ENCODE data around the gene KLHL41. TPM values are rescaled to one million over a fixed set of nuclear protein-coding genes. Genes with fewer than 3 reads are reported as not detected.

Gene KLHL41
- total and polyA plus RNA-seq, 2 of the 13 experiments (the other 11 are each of a cell fraction or from before 2014, with no cell fraction given), result 0.07 to 0.31 TPM

DNA sequence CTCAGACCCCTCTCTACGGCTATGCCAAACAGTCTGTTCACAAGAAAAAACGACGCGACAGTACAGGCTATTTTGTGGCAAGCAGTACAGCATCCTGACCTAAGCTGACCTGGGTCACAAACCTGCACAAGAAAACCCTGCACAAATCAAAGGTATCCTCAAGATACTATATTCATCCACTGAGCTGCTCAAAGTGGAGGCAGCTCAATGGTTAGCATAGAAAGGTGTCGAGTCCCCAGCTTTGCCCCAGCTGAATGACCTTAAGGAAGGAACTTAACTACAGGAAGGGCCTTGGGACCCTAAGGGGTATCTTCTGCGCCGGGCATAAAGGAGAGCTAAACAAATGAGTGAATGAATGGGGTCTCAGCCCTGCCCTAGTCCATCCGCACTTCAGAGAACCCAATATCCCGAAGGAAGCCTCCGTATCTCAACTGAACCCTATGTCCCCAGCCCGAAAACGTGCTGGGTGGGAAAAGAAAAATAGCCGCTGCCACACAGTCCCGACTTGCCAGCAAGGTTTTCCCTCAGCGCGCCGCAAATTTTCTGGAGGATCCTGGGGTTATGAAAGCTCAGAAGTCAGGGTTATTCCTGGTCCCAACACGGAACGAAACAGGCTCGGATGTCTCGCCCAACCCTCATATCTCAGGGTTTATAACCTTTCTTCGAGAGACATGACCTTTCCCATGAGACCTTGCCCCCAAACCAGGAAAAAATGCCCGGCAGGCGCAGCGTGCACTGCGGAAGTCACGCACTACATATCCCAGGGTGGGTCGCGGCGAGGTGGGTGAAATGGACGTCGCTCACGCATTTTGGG is 63.9 kb downstream of the KLHL41 start, which contains the start of gene FASTKD1 (continued):
- TF ChIP-seq ZNF547 (CRISPR knock-in tag; IDR thresholded peaks at IDR 0.05), result peak; percentile 81; the same call in 1 of the 2 replicates
- TF ChIP-seq, protein P1, sequence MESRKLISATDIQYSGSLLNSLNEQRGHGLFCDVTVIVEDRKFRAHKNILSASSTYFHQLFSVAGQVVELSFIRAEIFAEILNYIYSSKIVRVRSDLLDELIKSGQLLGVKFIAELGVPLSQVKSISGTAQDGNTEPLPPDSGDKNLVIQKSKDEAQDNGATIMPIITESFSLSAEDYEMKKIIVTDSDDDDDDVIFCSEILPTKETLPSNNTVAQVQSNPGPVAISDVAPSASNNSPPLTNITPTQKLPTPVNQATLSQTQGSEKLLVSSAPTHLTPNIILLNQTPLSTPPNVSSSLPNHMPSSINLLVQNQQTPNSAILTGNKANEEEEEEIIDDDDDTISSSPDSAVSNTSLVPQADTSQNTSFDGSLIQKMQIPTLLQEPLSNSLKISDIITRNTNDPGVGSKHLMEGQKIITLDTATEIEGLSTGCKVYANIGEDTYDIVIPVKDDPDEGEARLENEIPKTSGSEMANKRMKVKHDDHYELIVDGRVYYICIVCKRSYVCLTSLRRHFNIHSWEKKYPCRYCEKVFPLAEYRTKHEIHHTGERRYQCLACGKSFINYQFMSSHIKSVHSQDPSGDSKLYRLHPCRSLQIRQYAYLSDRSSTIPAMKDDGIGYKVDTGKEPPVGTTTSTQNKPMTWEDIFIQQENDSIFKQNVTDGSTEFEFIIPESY (CRISPR knock-in tag; IDR thresholded peaks at IDR 0.05), result peak; percentile 80
- TF ChIP-seq GTF3A (CRISPR knock-in tag; conservative IDR thresholded peaks at IDR 0.05), result no peak
- no peak; the same call in none of the 2 replicates for TF ChIP-seq MBD4 (IDR thresholded peaks at IDR 0.05; ENCODE audit: borderline replicate concordance, low read length)
- TF ChIP-seq NRL (CRISPR knock-in tag; IDR thresholded peaks at IDR 0.05; ENCODE audit: borderline replicate concordance), result peak; percentile 66; the same call in 1 of the 2 replicates
- no peak for TF ChIP-seq PLRG1 (conservative IDR thresholded peaks at IDR 0.05)
- TF ChIP-seq DPF2 (CRISPR knock-in tag; IDR thresholded peaks at IDR 0.05; ENCODE audit: borderline replicate concordance, low read depth), result no peak
- TF ChIP-seq, protein P2, sequence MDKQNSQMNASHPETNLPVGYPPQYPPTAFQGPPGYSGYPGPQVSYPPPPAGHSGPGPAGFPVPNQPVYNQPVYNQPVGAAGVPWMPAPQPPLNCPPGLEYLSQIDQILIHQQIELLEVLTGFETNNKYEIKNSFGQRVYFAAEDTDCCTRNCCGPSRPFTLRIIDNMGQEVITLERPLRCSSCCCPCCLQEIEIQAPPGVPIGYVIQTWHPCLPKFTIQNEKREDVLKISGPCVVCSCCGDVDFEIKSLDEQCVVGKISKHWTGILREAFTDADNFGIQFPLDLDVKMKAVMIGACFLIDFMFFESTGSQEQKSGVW (CRISPR knock-in tag; IDR thresholded peaks at IDR 0.05; ENCODE audit: borderline replicate concordance), result no peak
- TF ChIP-seq RORA (CRISPR knock-in tag; IDR thresholded peaks at IDR 0.05), result no peak
- TF ChIP-seq, protein P3, sequence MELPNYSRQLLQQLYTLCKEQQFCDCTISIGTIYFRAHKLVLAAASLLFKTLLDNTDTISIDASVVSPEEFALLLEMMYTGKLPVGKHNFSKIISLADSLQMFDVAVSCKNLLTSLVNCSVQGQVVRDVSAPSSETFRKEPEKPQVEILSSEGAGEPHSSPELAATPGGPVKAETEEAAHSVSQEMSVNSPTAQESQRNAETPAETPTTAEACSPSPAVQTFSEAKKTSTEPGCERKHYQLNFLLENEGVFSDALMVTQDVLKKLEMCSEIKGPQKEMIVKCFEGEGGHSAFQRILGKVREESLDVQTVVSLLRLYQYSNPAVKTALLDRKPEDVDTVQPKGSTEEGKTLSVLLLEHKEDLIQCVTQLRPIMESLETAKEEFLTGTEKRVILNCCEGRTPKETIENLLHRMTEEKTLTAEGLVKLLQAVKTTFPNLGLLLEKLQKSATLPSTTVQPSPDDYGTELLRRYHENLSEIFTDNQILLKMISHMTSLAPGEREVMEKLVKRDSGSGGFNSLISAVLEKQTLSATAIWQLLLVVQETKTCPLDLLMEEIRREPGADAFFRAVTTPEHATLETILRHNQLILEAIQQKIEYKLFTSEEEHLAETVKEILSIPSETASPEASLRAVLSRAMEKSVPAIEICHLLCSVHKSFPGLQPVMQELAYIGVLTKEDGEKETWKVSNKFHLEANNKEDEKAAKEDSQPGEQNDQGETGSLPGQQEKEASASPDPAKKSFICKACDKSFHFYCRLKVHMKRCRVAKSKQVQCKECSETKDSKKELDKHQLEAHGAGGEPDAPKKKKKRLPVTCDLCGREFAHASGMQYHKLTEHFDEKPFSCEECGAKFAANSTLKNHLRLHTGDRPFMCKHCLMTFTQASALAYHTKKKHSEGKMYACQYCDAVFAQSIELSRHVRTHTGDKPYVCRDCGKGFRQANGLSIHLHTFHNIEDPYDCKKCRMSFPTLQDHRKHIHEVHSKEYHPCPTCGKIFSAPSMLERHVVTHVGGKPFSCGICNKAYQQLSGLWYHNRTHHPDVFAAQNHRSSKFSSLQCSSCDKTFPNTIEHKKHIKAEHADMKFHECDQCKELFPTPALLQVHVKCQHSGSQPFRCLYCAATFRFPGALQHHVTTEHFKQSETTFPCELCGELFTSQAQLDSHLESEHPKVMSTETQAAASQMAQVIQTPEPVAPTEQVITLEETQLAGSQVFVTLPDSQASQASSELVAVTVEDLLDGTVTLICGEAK (IDR thresholded peaks at IDR 0.05), result no peak
- TF ChIP-seq, protein P3 (CRISPR knock-in tag; IDR thresholded peaks at IDR 0.05), result peak; percentile 70; the same call in 1 of the 2 replicates
- peak; percentile 98 for TF ChIP-seq ZMYM4 (CRISPR knock-in tag; IDR thresholded peaks at IDR 0.05)
- TF ChIP-seq, protein P4, sequence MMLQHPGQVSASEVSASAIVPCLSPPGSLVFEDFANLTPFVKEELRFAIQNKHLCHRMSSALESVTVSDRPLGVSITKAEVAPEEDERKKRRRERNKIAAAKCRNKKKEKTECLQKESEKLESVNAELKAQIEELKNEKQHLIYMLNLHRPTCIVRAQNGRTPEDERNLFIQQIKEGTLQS (CRISPR knock-in tag; IDR thresholded peaks at IDR 0.05), result no peak
- peak; percentile 97 for TF ChIP-seq ERF (CRISPR knock-in tag; IDR thresholded peaks at IDR 0.05)
- no peak for TF ChIP-seq ZNF773 (CRISPR knock-in tag; IDR thresholded peaks at IDR 0.05; ENCODE audit: borderline replicate concordance)
- TF ChIP-seq POLR2AphosphoS5 (IDR thresholded peaks at IDR 0.05; ENCODE audit: low read depth, low read length), result peak; percentile 80
- peak; percentile 98 for TF ChIP-seq HOXA3 (CRISPR knock-in tag; IDR thresholded peaks at IDR 0.05)
- TF ChIP-seq ARNT (IDR thresholded peaks at IDR 0.05), result no peak
- peak; percentile 93 for TF ChIP-seq ZNF331 (CRISPR knock-in tag; IDR thresholded peaks at IDR 0.05)

Measured in HepG2 (cell line).